HG02943 (cell line): ENCODE data around the gene KRTAP4-12.
"Not testable (repeated sequence)": the region's sequence is repeated elsewhere in the genome, so short reads cannot be mapped to it uniquely, and the experiment has no call there.

Source experiments
- ATAC-seq: cut with Tn5 transposase; IDR thresholded peaks from one replicate; pipeline ENCODE4 v1.9.1; 2021; ENCODE audit warnings: mild to moderate bottlenecking, low read depth, moderate library complexity; ENCODE audit not compliant: unreplicated experiment

The KRTAP4-12 gene

GRCh38 chr17:41098481-41098880, 25.5 kb downstream of the KRTAP4-12 start:
- ATAC-seq = no peak

GRCh38 chr17:41098042-41098441, 25.9 kb downstream of the KRTAP4-12 start, which contains the start of gene KRTAP4-8:
Gene KRTAP4-8, minus strand, starts transcription at chr17:41098142. Its CDS starts 58 bp downstream, at chr17:41098084.
- no peak for ATAC-seq

- no peak for ATAC-seq
Measured at GRCh38 chr17:41096055-41096454, 27.9 kb downstream of the KRTAP4-12 start.

- not testable (repeated sequence) for ATAC-seq
Measured at GRCh38 chr17:41088760-41089352, 35.1 kb downstream of the KRTAP4-12 start.

- not testable (repeated sequence) for ATAC-seq
Measured at GRCh38 chr17:41084100-41084856, 39.7 kb downstream of the KRTAP4-12 start, which contains the start of gene KRTAP4-7. Gene KRTAP4-7, plus strand, starts transcription at chr17:41084150. Its CDS starts 57 bp downstream, at chr17:41084207.

- ATAC-seq = not testable (repeated sequence)
Measured at GRCh38 chr17:41083427-41083826, 40.6 kb downstream of the KRTAP4-12 start.

GRCh38 chr17:41082626-41083025, 41.4 kb downstream of the KRTAP4-12 start:
- ATAC-seq = no peak

- ATAC-seq = no peak
Measured at GRCh38 chr17:41076788-41077187, 47.2 kb downstream of the KRTAP4-12 start.

- ATAC-seq = no peak
Measured at GRCh38 chr17:41073676-41074075, 50.3 kb downstream of the KRTAP4-12 start.
